Testis (tissue), 2 donors: Measurements from ENCODE around the gene STXBP5.

ENCODE experiments used
- POLR2A ChIP-seq: fragments of 450-650 bp; IDR thresholded peaks from one replicate; pipeline ENCODE4 v1.6.1; 2017; ENCODE audit warnings: antibody characterized with exemption, mild to moderate bottlenecking, moderate library complexity
- TF ChIP-seq, protein P1 (sequence below), 3 experiments: fragments of 450-650 bp in 2 of 3; fragments of 200-600 bp in 1 of 3; sonication (generic) in 1 of 3; IDR thresholded peaks; one replicate each; pipeline ENCODE4 v1.5.1; 2016 to 2019; ENCODE audit warnings: antibody characterized with exemption in 3 of 3, mild to moderate bottlenecking in 2 of 3, moderate library complexity in 1 of 3

DNA sequence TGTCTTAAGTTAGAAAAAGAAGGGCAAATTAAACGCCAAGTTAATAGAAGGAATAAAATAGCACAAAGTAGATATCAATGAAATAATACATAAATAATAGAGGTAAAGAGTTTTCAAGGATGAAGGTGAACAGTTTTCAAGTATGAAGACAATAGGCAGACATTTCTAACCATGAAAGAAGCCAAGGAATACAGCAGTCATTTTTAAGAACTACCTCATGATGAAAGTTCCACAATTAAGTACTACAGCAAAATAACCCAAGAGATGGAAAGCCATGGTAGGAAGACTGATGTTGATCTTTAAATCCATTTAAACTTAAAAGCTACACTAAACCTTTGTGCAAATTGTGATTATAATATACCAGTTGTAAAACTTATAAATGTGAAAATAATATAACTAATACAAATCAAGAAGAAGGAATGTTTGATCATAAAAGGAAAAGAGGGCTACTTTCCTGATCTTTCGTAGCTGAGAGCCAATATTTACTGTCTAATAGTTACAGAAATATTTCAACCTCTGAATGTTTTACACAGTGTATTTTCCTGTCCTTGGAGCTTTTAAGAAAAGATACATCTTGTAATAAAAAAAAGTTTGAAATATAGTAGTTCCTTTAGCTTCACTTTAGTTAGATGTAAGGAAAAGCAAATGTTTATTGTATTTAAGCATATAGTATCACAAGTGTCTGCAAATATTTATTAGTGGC is 143.1 kb downstream of the STXBP5 start:
- TF ChIP-seq, protein P1, sequence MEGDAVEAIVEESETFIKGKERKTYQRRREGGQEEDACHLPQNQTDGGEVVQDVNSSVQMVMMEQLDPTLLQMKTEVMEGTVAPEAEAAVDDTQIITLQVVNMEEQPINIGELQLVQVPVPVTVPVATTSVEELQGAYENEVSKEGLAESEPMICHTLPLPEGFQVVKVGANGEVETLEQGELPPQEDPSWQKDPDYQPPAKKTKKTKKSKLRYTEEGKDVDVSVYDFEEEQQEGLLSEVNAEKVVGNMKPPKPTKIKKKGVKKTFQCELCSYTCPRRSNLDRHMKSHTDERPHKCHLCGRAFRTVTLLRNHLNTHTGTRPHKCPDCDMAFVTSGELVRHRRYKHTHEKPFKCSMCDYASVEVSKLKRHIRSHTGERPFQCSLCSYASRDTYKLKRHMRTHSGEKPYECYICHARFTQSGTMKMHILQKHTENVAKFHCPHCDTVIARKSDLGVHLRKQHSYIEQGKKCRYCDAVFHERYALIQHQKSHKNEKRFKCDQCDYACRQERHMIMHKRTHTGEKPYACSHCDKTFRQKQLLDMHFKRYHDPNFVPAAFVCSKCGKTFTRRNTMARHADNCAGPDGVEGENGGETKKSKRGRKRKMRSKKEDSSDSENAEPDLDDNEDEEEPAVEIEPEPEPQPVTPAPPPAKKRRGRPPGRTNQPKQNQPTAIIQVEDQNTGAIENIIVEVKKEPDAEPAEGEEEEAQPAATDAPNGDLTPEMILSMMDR (IDR thresholded peaks at IDR 0.05) = no peak
- TF ChIP-seq POLR2A = no peak
